ENCODE data around the gene GABARAPL1. TPM values are rescaled to one million over a fixed set of nuclear protein-coding genes. Genes with fewer than 3 reads are reported as not detected.

Gene GABARAPL1
- total RNA-seq, 1 donor from 2014 or later = 114 TPM

- ATAC-seq (no peak), DNase-seq (no peak)
- no peaks in the 10 kb centered on the region for H3K27me3 ChIP-seq
- no peaks in the 10 kb centered on the region for H3K9me3 ChIP-seq
- H3K36me3 ChIP-seq = peaks cover 17% of the 10 kb centered on the region
- no peak overlapping the region for H3K4me3 ChIP-seq
- no peaks in the 10 kb centered on the region for H3K4me1 ChIP-seq
- intact Hi-C loops (cut with DNase I) = no loop called here
- H3K27ac ChIP-seq = no peak overlapping the region
- no peak for TF ChIP-seq CTCF (IDR thresholded peaks at IDR 0.05)
Measured at GRCh38 chr12:10227648-10228047, 15.0 kb downstream of the GABARAPL1 start.

DNA sequence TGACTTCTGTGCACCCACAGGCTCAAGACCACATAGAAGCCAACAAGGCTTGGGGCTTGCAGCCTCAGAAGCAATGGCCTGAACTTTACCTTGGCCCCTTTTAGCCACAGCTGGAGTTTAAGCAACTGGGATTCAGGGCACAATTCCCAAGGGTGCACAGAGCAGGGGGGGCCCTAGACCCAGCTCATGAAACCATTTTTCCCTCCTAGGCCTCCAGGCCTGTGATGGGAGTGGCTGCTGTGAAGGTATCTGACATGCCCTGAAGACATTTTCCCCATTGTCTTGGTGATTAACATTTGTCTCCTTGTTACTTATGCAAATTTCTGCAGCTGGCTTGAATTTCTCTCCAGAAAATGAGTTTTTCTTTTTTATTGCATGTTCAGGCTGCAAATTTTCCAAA is 21.9 kb downstream of the GABARAPL1 start:
- no peaks in the 10 kb centered on the region for H3K36me3 ChIP-seq
- no peak for ATAC-seq
- no peak overlapping the region for H3K27ac ChIP-seq
- intact Hi-C loops (cut with DNase I) = no loop called here
- no peaks in the 10 kb centered on the region for H3K9me3 ChIP-seq
- DNase-seq = no peak
- H3K4me3 ChIP-seq = no peak overlapping the region
- no peaks in the 10 kb centered on the region for H3K27me3 ChIP-seq
- no peaks in the 10 kb centered on the region for H3K4me1 ChIP-seq
- TF ChIP-seq CTCF (IDR thresholded peaks at IDR 0.05) = no peak

DNA sequence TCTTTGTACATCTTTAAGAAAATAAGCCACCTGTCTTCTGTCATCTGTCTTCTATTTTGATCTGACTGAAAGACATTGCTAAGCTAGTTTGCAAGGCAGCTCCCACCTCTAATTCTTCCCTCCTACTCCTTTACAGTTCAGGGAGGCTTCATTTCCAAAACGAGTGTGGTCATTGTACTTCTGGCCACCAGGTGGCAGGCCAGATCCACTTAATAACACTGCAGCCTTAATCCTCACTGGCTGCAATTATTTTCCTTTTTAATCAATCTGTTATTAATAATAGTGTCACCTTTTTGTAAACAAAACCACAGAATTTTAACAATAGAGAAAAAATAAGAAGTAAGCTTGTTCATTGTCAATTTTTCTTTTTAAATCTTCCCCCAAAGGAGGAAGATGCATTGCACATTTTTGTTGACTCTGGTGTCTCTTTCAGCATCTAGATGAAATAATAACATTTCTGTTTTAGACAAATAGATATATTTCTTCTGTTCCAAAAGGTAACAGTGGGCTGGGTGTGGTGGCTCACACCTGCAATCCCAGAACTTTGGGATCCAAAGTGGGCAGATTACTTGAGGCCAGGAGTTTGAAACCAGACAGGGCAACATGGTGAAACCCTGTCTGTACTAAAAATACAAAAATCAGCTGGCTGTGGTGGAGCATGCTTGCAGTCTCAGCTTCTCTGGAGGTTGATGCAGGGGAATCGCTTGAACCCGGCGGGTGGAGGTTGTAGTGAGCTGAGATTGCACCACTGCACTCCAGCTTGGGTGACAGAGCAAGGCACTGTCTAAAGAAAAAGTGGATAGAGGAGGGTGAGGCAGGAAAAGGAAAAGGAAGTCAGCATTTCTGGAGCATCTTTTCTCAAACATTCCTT is 23.3 kb downstream of the GABARAPL1 start:
- ATAC-seq = peak; percentile 92
- no peaks in the 10 kb centered on the region for H3K9me3 ChIP-seq
- H3K4me3 ChIP-seq = no peak overlapping the region
- H3K4me1 ChIP-seq = no peaks in the 10 kb centered on the region
- intact Hi-C loops (cut with DNase I) = loop anchor here (5.0 kb wide), 1 partner anchor 326 kb away; no protein-coding TSS in a partner anchor
- no peak for DNase-seq
- no peak overlapping the region for H3K27ac ChIP-seq
- TF ChIP-seq CTCF (IDR thresholded peaks at IDR 0.05) = peak; percentile 93
- no peaks in the 10 kb centered on the region for H3K27me3 ChIP-seq
- H3K36me3 ChIP-seq = no peaks in the 10 kb centered on the region

- Histone ChIP-seq H3K36me3 (no peaks in the 10 kb centered on the region), H3K27me3 (no peaks in the 10 kb centered on the region), H3K4me3 (no peak overlapping the region), H3K27ac (no peak overlapping the region), H3K4me1 (no peaks in the 10 kb centered on the region), H3K9me3 (no peaks in the 10 kb centered on the region)
- TF ChIP-seq CTCF (IDR thresholded peaks at IDR 0.05) = no peak
- intact Hi-C loops (cut with DNase I) = loop anchor here (5.0 kb wide), 1 partner anchor 326 kb away; no protein-coding TSS in a partner anchor
- no peak for ATAC-seq
- DNase-seq = no peak
Measured at GRCh38 chr12:10236720-10237119, 24.0 kb downstream of the GABARAPL1 start.

DNA sequence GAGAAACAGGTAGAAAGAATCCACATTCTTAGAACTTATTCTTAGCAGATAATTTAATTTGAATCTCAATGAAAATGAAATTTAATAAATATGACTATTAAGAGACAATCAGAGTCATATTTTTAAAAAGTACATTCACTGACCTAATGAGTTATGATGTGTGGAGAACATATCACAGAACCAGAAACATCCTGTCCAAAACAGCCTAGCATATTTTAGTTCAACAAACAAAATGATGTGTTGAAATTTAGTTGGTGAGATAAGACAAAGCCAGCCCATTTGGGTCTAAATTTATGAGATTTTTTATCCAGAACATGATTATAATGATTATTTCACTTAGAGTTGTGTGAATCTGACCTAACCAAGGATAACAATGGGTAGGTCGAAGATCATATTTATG is 25.8 kb downstream of the GABARAPL1 start:
- ATAC-seq = no peak
- Histone ChIP-seq H3K27me3 (no peaks in the 10 kb centered on the region), H3K9me3 (no peaks in the 10 kb centered on the region), H3K27ac (no peak overlapping the region), H3K36me3 (no peaks in the 10 kb centered on the region), H3K4me3 (no peak overlapping the region), H3K4me1 (no peaks in the 10 kb centered on the region)
- TF ChIP-seq CTCF (IDR thresholded peaks at IDR 0.05) = no peak
- intact Hi-C loops (cut with DNase I) = loop anchor here (5.0 kb wide), 1 partner anchor 324 kb away; no protein-coding TSS in a partner anchor
- no peak for DNase-seq
